Non-pigmented ciliary epithelial cell (primary cell): ENCODE results near the gene TNIK.

Source experiments
- DNase-seq: peaks from one replicate; pipeline ENCODE4 v3.0.0-alpha.2; 2010; ENCODE audit warnings: low read depth

The TNIK gene

GRCh38 chr3:171187706-171188290 is 272.4 kb downstream of the TNIK start:
- no peak for DNase-seq

DNA sequence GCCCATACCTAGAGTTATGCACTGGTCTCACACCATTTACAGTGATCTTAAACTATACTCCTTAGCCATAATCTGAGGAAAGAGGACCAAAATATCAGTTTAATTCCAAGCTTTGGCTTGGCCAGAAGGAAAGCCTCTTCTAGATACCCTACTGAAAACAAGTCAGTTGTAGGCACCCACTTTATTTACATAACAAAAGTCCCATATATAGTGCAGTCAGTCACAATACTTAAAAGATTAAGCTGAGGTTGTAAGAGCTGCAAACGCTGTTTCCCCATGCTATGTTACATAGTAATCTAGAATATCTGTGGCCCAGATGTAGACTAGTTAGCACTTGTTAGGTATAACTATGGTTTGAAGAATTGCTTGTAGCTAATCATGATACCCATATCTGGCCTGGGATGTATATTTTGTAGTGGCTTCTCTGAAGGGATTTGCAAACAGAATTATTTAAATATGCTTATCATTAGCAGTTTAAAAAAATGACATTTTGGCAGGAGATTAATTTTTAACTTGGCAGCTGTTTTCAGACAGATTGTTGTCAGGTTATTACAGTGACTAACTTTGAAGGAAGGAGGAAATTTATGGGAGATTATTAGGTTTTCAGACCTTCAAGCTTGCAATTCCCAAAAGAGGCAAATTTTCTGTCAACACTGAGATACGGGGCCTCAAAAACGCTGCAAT is 273.2 kb downstream of the TNIK start:
- DNase-seq, result no peak

DNA sequence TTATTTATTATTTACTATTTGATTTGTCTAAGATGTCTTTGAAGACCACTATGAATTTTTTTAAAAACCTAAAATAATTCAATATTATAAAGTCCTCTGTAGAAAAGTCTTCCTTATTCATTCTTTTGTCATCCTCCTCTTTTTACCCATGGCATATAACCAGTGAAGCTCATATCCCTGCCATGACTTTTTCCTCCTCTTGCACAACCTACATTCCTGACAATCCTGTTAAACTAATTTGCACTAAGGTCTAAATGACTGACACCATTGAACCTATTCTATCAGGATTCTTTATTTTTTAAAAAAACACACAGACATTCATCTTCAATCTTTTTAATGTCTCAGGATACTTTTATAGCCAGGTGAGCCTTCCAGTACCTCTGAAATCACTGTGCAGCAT is 273.8 kb downstream of the TNIK start:
- DNase-seq, result no peak

DNA sequence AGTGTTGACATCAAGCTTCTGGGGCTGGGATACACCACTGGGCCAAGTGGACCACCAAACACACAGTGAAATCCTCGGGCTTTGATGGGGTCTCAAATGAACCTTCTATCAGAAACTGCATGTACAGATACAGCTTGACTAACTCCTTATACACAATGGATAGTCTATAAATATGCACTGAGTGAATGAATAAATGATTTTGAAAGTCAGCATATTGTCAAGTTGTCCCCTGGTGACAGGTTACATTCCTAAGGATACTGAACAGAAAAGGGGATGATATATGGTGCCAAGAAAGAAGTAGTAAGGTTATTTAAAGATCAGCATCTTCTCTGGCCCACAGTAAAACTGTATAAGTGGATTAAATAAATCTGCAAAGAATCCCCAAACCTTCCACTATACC is 274.2 kb downstream of the TNIK start:
- no peak for DNase-seq

- DNase-seq, result no peak
Observed at GRCh38 chr3:171184372-171184771, 275.8 kb downstream of the TNIK start.

GRCh38 chr3:171183042-171183441 is 277.2 kb downstream of the TNIK start:
- DNase-seq, result no peak

DNA sequence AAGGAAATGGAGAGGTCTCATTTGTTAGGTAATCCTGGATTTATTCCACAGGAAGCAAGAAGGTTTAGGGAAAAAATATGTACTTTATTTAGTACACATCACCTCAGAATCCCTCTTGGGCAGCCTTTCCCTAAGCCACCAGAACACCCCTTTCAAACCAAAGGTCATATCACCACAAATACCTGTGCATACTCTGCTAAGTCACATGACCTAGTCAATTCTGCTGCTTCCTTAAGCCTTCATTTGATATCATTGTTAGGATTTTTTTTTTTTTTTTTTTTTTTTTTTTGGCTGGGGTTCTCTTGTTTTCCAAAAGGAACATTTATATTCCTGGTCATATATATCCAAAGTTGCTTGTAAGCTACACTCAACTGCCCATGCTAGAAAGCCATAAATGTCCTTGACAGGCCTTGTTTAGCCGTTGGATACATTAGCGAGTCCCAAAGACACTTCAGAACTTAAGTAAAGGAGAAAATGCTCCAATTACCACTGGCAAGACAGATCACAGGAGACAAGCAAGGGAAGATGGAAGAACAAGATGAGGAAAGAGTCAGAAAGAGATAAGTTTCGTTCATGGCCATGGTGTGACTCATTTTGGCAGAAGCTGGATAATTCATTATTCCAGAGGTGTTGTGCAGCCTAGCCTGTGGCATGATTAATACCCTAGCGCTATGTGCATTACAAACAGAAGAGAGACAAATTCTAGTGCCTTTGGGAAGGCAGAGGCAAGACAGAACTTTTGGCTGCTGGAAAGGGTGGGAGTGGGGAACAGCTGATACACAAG is 278.1 kb downstream of the TNIK start:
- DNase-seq, result no peak

- DNase-seq, result no peak
Observed at GRCh38 chr3:171178714-171179113, 281.5 kb downstream of the TNIK start.

DNA sequence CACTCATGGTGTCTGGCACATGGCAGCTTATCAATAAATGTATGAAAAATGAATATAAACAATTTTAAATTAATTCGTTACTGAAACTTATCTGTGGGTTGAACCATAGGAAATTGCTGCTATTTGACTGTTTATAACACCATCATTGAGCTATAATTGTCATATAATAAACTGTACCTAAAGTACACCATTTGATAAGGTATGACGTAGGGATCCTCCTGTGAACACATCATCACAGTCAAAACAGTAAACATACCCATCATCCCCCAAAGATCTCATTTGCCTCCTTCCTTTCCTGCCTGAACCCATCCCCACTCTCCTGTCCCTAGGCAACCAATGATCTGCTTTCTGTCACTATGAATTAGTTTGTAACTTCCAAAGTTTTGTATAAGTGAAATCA is 282.7 kb downstream of the TNIK start:
- DNase-seq, result no peak

DNA sequence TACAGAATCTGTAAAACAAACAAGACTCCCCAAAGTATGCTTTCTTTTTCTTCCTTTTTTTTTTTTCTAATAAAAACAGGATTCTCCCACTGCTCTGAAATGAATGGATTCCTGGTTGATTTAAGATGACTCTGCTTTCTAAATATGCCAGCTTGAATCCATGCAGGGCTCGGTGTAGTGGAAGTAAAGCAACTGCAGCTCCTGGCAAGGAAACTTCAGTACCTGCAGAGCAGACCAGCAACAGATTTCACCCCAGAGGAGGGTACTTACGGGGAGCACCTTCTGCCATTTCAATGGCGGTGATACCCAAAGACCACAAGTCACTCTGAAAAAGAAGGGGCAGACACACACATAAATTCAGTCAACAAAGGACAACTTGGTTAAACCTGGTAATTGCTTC is 283.1 kb downstream of the TNIK start:
- DNase-seq, result no peak

DNA sequence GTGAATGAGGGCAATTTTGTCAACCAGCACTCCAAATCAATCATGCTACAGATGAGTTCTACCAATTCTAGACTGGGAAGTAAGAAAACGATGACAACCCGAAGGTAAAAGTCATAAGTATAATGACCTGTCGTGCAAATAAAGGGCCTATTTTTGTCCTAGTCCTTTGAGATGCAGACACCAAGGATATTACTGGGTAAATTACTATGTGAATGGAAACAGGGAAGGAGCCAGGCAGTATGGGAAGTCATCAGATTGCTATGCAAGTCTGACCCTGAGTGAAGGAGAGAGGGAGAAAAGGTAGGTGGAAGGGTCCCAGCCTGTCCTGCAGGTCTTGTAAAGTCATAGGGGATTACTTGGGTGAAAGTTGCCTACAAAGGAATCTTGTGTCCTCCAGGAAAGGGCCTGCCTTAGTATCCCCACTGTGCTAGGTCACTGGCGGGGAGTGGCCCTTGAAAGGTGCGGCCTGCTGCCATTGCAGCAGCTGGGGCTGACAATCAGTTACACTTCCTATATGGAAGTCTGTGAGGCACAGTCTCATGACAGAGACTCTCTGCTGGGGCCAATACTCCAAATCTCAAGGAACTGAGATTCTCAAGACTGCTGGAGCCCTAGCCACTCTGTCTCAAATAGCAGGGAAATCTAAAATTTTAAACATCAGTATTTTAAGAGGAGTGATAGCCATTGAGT is 283.8 kb downstream of the TNIK start:
- DNase-seq, result no peak

DNA sequence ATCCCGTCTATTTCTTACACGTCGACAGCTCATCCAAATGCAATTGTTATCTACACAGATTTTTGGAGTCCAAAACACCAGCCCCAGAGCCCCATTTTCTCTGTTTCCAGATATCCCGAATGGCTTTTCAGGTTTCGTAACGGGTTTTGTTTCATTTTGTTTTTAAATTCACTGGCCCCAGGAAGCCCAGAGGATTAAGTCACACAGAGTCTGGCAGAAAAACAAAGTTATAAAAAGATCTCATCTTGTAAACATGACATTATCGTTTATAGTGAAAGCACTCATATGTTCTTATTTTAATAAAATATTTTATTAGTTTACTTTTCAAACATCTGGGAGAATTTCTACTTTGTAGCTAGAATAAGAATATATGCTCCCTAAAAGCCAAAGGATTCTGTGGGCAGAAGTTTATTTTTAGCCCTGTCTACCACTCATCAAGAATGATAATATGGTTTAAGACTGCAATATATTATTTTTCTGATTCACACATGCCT is 284.4 kb downstream of the TNIK start:
- DNase-seq, result no peak

- no peak for DNase-seq
Observed at GRCh38 chr3:171173736-171174135, 286.5 kb downstream of the TNIK start.

DNA sequence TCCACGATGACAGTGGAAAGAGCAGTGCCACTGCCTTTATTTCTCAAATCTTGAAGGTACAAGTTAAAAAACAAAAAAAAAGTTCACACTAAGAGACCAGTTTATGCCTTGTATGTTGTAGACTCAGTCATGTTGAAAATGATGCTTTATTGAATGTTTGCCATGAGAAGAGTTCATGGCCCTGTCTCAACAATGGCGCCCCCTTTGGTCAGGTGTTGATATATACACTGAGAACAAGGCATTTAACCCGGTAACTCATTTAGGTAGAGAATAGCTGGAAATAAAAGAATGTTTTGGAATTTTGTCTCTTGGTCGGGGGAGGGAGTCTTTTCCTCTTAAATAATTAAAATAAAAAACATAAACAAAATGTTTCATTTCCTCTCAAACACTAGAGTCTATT is 288.1 kb downstream of the TNIK start:
- no peak for DNase-seq

GRCh38 chr3:171169866-171170265 is 290.3 kb downstream of the TNIK start:
- no peak for DNase-seq

DNA sequence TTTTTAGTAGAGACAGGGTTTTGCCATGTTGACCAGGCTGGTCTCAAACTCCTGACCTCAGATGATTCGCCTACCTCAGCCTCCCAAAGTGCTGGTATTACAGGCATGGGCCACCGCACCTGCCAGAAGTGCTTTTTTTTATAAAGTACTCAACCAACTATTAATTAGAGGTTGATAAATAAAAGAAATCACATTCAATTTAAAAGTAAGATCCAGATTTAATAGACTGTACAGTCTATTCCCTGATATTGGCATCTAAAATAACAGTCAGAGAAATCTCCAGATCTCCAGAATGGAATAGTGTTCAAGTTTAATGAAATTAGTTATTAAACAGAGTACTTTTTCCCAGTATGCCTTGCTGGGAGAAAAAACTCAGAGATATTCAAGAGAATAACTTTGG is 290.8 kb downstream of the TNIK start:
- no peak for DNase-seq

- no peak for DNase-seq
Observed at GRCh38 chr3:171168551-171168950, 291.7 kb downstream of the TNIK start.

GRCh38 chr3:171168086-171168485 is 292.1 kb downstream of the TNIK start:
- no peak for DNase-seq

DNA sequence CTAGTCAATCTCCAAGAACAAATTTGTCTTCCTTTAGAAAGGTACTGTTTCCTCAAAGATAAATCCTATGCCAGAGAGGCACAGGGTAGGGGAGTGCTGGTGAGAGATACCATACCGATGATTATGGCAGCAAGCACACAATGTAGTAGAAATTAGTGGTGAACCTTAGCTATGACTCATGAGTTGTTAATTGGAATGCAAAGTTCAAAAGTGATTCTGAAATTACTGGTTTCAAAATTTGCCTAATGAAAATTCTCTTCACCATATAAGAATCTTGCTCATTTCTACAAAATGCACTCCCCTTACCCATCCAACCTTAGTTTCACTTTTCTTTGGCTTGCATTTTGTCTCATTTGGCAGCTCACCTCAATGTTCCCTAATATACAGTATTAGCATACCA is 294.2 kb downstream of the TNIK start:
- no peak for DNase-seq

- DNase-seq, result no peak
Observed at GRCh38 chr3:171165499-171165921, 294.7 kb downstream of the TNIK start.

DNA sequence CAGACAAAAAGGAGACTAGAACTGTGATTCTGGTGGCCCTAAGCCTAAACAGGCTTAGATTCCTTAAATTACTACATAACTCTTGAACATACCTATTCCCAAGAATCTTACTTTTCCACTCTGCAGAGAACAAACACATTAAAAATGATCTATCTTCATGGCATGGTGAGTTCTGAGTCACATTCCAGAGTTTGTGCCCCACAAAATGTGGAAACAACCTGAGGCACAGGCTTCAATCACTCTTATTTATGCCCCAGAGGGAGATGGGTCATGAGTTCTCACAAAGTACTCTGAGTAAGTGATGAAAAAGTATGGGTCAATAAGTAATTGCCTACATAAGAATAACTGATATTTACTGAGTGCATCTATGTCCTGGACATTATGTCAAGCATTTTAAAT is 296.1 kb downstream of the TNIK start:
- no peak for DNase-seq
